Superior temporal gyrus (tissue), 1 donor: ENCODE results near the gene GJA3.

Experiments
- DNase-seq: peaks from one replicate; pipeline ENCODE4 v3.0.0-alpha.2; 2016; ENCODE audit errors: extremely low spot score

GJA3 gene

DNA sequence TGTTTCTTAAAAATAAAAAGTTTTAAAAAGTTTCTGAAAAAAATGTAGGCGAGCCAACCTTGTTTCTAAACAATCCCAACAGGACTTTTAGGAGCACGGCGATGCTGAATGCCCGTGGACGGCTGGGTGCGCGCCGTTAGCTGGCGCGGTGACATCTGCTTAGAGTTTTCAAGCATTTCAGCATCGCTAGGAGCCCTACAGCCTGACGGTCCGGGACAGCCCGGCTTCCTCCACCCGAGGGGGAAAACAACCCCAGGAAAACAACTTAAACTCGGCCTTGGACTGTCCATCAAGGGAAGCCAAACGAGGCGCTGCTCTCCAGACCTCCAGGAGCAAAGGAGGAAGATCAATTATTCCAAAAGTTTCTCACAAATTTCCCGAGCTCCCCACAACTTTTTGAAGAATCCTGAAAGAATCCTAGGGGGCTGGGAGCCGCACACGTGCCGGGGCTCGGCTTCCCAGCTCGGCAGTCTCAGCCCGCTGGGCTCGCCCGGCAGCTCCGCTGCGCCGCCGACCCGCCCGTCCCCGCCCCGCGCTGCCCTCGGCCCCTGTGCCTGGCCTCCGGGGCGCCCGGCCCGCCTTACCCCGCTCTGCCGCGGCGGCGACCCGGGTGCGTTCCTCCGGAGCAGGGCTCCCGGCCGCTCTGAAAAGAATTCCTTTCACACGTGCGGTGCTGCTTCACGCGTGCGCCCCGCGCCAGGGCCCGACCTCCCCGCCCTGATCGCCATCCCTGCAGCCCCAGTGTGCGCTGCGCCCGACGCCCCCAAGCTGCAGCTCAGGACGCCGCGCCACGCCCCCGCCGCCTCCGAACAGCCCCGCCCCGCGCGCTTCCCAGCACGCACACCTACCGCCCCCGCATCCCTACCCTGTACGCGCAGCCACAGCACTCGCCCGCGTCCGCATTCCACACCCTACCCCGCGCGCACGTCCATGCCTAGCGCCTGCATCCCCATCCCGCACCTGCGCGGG lies at the start of gene GJA3:
Gene GJA3, minus strand, starts transcription at position 747 of the 969 bp plus-strand sequence. CDS start 17,764 bp downstream, outside the sequence.
- no peak for DNase-seq

DNA sequence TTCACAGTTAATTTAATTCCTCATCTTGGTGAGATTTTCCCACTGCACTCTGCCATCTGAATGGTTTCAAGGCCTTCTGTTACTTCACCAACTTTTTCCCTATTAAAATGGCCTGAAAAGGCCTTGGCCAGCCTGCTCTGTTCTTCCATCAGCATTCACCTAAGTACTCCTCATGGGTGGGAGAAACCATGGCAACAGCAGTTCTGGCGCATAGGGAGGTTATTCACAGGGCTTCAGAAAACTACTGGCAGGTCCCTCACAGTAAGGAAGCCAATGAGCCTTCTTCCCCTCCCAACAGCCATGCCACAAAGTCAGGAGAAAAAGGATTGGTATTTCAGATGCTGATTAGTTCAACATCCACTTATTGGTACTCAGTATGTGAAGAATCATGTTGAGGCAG lies 49.1 kb upstream of the GJA3 start:
- no peak for DNase-seq

DNA sequence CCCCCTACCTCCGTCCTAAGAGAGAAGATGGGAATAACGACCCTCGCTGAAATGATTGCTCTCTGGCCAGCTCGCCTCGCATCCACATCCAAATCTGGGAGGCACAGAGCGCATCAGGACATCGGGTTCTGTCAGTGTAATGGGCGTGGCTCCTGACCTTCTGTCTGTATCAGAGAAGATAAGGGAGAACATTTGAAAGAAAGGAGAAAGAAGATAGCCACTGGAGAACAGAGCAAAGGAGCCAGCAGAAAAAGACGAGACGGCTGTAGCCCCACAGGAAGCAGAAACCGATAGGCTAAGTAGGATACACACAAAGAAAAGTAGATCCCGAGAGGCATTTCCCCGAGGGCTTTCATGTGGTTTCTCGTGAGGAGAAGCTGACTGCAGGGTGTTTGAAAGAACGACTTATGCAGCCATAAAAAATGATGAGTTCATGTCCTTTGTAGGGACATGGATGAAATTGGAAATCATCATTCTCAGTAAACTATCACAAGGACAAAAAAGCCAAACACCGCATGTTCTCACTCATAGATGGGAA lies 45.9 kb upstream of the GJA3 start:
- no peak for DNase-seq

DNA sequence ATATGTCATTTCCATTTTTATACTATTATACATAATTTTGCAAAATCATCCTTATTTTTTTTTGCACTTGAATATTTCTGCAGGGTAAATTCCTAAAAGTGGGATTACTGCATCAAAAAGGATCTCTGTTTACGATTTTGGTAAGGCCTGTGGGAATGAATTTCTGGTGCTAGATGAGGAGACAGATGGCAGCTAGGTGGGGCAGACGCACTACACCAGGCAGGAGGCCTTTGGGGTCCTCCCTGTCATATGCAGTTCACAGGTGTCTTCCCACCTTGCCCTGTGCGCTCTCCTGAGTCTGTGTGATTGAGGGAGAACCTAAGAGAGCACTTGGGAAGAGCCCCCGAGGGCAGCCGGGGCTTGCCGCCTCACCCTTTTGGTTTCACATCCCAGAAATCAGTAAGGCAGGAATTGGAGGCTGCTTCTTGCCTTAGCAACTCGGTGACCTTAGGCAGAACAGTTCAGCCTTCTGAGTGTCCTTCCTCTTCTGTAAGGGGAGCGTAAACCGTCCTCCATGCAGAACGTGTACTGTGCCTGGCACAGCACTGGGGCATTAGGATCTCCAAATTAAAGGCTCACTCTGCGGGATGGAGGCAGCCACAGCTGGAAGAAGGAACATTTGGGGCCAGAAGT lies 45.3 kb upstream of the GJA3 start:
- DNase-seq, result no peak

DNA sequence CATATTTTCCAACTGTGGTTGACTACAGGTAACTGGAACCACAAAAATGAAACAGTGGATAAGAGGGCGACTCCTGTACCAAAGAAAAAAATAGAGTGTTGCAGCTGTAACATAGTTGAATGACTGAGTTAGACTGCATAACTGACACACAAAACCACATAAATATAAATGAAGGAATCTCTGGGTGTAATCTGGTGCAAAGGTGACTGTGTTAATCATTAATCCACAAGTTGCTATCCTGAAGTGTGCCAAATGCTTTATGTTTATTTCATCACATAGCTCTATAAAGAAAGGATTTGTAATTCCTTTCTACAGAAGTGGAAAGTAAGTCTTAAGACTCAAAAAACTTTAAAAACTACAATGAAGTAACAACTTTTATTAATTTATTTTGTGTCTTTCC lies 37.9 kb upstream of the GJA3 start:
- no peak for DNase-seq

DNA sequence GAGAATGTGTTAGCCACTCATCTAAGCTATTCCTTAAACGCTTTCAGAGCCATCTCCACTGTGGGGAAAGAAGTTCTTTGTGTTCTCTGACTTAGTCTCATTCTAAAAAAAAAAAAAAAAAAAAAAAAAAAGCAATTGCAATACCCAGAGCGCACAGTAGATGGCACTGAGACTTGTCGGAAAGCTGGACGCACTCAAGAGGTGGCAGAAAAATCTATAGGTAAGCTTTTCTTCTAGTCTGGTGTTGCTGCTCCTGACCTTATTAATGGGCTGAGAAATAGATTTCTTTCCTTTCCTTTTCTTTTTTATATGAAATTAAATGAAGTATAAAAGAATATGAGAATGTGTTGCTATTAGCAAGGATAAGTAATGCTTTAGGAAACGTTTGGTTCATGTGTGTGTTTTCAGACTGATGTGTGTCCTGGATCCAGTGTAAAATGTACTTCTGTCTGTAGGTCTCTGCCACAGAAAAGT lies 36.5 kb upstream of the GJA3 start:
- peak; percentile 83 for DNase-seq

DNA sequence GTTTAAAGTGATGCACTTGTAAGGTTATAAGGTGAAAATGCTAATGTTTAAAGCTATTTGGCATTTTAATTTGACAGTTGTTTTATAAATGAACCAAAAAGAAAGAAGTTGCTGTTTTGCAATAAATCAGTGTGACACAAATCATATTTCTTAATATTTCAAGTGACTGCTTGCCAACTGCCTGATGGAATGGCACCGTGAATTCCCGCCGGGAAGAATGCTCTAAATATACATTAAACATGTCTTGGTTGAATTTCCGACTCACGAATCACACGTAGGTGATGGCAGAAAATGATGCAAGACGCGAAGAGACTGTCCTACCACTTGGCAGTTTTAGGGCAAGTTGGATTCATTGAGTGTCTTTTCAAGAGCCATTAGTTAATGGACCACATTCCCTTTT lies 34.9 kb upstream of the GJA3 start:
- DNase-seq, result no peak

DNA sequence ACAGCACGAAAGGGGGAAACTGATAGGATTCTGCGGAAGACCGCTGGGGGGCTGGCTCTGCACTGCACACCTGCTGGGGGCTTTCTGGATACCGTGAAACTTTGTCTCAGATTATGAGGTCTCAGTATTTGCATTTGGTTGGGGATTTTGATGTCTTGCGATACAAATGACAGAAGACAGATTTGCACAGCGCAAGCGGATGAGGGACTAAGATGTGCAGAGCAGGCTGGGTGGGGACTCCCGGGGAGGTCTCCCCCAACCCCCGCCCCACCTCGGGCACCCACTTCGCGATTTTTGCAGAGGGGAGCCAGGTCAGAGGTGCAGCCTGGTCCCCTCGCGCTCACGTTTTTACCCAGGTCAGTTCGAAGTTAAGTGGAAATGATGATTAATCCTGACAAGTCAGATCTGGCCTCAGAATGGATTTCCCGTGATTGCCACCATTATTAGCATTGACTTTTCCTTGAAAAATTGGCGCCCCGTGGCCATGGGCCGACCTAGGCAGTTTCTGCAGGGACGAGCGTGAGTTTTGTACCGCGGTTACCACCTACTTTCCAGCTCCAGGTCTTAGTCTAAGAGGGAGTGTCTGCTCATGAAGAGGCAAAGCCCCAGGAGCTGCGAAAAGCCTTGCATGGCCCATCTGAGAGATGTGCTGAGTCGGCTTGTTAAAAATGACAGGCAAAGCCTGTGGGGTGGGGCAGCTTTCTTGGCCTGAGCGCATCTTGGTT lies 33.2 kb upstream of the GJA3 start:
- DNase-seq, result no peak

DNA sequence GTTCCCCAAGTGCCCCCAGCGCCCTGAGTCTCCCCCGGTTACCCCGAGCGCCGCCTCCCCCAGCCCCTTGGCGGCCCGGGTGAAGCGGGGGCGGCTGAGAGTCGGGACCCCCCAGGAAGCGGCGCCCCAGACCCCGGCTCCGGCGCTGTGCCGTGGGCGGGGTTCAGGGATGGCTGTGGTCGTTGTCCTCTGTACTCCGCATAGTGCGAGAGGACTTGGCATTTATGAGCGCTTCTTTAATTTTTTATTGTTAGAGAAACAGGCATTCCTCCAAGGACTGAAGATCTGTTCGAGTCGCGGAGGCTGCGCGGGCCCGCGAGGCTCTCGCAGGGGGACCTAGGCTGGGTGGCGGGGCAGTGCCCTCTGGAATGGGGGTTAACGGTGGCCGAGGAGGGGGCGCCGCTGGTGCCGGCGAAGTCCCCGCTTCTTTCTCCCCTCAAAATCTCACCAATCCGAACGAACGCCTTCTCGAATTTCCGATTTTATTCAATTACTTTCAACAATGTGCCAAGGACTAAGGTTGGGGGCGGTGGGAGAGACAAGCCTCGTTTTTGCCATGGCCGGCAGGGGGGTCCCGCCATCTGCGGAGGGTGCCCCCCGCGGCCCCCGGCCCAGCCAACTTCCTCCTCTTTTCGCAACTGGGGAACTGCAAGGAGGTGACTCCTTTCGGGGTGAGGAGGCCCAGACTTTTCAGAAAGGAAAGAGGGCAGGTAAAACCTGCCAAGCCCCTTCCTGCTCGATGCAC lies 32.5 kb upstream of the GJA3 start:
- no peak for DNase-seq

DNA sequence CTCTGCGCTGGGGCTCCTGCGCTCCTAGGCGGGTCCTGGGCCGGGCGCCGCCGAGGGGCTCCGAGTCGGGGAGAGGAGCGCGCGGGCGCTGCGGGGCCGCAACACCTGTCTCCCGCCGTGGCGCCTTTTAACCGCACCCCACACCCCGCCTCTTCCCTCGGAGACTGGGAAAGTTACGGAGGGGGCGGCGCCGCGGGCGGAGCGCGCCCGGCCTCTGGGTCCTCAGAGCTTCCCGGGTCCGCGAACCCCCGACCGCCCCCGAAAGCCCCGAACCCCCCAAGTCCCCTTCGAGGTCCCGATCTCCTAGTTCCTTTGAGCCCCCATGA lies 31.9 kb upstream of the GJA3 start, which contains the start of gene GJB2:
Gene GJB2, minus strand, starts transcription at position 103 of the 326 bp plus-strand sequence. CDS start 3,357 bp downstream, outside the sequence.
- DNase-seq, result no peak

DNA sequence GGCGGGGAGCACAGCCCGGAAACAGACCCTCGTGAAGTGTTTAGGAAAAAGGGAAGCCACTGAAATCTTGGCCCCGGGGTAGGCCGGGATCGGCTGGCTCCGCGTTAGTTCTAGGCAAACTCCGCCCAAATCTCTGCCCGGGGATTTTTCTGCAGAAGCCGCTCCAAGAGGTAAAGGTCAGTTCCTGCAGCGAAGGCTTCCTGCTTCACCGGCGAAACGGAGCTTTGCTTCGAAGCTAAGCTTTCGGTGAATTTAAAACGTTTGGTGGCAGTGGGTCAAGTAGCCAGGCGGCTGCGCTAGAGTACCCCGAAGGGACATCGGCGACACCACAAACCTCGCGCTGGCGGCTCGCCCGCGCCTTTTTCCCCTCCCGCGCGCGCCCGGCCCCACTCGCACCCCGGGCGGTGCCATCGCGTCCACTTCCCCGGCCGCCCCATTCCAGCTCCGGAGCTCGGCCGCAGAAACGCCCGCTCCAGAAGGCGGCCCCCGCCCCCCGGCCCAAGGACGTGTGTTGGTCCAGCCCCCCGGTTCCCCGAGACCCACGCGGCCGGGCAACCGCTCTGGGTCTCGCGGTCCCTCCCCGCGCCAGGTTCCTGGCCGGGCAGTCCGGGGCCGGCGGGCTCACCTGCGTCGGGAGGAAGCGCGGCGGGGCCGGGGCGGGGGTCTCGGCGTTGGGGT lies 31.4 kb upstream of the GJA3 start:
- no peak for DNase-seq

DNA sequence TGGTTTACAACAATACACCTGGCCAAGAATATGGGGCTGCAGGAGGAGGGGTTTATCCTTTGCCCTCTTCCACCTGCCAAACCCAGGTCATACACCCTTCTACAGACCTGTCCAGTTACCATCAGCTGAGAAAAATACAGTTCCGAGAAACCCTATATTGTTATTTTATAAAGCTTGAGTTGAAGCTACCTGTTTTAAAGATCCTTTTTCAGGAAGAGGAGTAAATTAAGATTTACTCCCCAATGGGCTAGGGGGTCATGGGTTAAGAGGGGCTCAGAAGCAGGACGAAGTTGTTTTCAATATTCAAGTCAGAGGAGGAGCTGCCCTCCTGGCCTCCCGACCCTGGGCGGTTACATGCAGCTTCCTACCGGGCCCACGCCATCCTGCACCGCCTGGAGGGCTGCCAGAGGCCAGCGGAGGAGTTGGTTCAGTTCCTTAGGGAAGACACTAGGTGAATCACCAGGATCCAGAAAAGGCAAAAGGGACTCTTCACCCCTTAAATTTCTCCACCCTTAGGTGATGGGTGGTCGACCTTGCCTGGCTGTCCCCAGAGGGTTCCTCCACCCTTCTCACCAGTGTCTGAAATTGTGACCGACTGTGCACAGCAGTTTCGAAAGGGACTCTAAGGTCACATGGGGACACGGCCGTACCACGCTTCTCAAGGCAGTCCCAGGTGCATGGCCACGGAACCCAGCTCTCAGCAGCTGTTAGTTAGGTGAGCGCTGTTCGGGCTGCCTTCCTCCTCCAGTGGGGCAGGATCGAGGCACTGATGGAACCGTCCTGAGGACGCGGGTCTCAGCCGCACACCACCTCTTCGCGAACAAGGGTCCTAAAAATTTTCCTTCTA lies 30.7 kb upstream of the GJA3 start:
- DNase-seq, result no peak

DNA sequence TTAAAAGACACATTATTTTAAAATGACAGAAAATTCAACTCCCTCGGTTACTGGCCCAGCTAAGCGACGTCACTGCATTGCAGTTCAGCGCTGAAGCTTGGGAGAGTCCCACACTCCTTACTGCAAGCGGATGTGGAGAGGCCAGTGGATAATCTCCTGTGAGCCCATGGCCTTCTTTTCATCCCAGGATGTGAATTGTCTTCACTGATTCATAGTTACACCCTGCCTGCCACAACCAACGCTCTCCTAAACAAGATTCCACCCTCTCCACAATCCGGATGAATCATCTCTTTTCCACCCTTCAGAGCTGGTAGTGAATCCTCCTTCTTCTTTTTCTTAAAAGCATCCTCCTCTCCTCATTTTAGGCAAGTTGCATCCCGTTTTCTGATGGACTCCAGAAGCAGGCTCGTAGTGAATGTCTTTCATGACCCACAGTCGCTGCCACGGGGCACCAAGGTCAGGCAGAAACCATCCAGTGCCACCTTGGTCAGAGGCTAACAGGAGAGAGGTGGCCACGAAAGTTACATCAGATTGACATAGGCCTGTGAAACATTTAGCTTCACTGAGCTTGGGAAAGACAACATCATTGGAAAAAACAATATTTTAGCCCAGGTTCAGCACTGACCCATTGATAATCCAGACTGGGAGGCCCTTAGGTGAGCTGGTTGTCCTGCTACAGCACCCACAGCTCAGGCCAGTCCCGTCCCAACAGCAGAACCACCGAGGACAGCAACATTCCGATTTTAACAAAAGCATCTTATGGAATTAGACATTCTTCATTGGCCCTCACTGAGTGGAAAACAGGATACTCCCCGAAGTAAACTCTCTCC lies 29.8 kb upstream of the GJA3 start:
- DNase-seq, result no peak

DNA sequence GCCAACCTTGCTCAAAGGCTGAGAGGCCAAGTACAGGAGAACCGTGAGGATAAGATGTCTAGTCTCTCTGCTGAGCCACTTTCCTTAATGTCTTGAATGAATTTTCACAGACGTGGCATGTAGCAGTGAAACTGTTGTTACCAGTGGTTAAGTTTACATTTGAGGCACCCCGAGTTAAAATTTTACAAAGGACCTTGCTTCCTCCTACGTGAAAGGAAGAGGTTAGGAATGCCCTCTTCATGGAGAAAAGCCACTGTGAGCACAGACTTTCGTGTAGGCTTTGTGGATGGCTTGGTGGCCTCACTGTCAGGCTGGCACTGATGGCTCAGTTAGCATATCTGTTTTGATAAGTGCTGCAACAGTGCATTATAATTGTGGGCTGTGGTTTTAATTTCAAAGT lies 29.2 kb upstream of the GJA3 start:
- DNase-seq, result no peak

DNA sequence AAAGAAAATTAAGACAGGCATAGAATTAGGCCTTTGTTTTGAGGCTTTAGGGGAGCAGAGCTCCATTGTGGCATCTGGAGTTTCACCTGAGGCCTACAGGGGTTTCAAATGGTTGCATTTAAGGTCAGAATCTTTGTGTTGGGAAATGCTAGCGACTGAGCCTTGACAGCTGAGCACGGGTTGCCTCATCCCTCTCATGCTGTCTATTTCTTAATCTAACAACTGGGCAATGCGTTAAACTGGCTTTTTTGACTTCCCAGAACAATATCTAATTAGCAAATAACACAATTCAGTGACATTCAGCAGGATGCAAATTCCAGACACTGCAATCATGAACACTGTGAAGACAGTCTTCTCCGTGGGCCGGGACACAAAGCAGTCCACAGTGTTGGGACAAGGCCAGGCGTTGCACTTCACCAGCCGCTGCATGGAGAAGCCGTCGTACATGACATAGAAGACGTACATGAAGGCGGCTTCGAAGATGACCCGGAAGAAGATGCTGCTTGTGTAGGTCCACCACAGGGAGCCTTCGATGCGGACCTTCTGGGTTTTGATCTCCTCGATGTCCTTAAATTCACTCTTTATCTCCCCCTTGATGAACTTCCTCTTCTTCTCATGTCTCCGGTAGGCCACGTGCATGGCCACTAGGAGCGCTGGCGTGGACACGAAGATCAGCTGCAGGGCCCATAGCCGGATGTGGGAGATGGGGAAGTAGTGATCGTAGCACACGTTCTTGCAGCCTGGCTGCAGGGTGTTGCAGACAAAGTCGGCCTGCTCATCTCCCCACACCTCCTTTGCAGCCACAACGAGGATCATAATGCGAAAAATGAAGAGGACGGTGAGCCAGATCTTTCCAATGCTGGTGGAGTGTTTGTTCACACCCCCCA lies 28.1 kb upstream of the GJA3 start:
- DNase-seq, result no peak

DNA sequence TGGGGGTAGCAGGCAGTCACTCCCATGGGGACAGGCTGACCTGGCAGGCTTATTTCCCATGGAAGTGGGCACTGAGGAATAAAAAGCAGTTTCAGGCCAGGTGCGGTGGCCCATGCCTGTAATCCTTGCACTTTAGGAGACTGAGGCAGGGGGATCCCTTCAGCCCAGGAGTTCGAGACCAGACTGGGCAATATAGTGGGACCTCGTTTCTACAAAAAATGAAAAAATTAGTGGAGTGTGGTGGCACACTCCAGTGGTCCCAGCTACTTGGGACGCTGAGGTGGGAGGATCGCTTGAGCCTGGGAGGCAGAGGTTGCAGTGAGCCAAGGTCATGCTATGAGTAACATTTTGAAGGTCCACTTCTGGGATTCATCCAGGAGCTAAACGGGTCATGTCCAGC lies 25.9 kb upstream of the GJA3 start:
- DNase-seq, result no peak

DNA sequence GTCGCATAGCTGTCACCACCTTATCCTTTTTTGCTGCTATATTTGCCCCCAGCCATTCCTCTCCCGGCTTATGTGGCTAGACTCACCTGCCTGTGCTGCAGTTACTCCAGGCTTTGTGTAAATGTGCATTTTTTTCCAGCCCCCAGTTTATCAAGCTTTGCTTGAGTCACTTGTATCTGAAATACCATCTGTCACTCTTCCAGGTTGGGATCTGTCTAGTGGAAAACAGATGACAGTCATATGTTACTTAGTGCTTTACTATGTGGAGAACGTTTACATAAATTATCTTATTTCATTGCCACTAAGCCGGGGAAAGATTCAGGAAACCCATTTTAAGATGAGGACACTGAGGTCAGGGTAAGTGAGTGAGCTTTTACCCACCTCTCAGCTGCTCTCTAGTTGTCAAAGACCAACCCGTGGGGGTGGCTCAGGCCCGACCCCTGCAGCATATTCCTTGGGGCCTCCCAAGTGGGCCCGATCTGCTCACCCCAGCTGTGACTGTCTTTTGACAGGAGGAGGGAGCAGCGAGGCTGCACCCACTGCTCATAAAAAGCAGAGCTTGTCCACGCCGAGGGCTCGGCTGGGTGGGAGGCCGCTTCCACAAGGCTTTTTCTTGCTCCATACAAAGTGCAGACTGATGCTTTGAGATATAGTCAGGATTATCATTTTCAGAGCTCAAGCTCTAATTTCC lies 24.7 kb upstream of the GJA3 start:
- no peak for DNase-seq
